CD4-positive, alpha-beta T cell (primary cell): ENCODE results near the gene NPFFR2. TPM values are rescaled to one million over a fixed set of nuclear protein-coding genes. Genes with fewer than 3 reads are reported as not detected.

ENCODE experiments used
- ATAC-seq: fragments of 200-7000 bp; cut with Tn5 transposase; one replicate; pipeline ENCODE4 v1.10.0; 2022; ENCODE audit warnings: mild to moderate bottlenecking; ENCODE audit not compliant: poor library complexity
- CTCF ChIA-PET: fragments of 350-600 bp; sonication (Branson Sonifier 250); formaldehyde crosslinking; loops from one replicate; lab custom pipeline; 2021; ENCODE audit warnings: antibody characterized with exemption, inconsistent platforms; lab: Charles Lee
- POLR2A ChIA-PET: fragments of 350-600 bp; sonication (Branson Sonifier 250); formaldehyde crosslinking; loops from one replicate; lab custom pipeline; 2021; ENCODE audit warnings: antibody characterized with exemption, inconsistent platforms; lab: Charles Lee
- DNase-seq, 14 experiments: peaks; one replicate each; pipeline ENCODE4 v3.0.0-alpha.2; 2013 to 2020; ENCODE audit warnings: mixed read lengths in 2 of 14
- H3K27ac ChIP-seq, 2 donors: one replicate each; pipeline versions ENCODE4 v1.5.1 to v1.7.0; 2013; ENCODE audit warnings: low read length in 2 of 2, low read depth in 1 of 2, mild to moderate bottlenecking in 1 of 2
- H3K27me3 ChIP-seq, 2 experiments: 1 replicate in 1 of 2; 2 replicates in 1 of 2; pipeline versions ENCODE4 v1.6.1 to v1.7.0; 2013; ENCODE audit warnings: low read length in 2 of 2, control low read depth in 1 of 2, mild to moderate bottlenecking in 1 of 2, moderate library complexity in 1 of 2; ENCODE audit not compliant: insufficient read depth in 2 of 2, control insufficient read depth in 1 of 2
- H3K36me3 ChIP-seq: one replicate; pipeline ENCODE4 v1.6.1; 2013; ENCODE audit warnings: low read length, control low read depth; ENCODE audit not compliant: insufficient read depth
- H3K4me1 ChIP-seq: one replicate; pipeline ENCODE4 v1.6.1; 2013; ENCODE audit warnings: low read length, control low read depth; ENCODE audit not compliant: insufficient read depth
- H3K4me3 ChIP-seq: one replicate; pipeline ENCODE4 v1.5.1; 2013; ENCODE audit warnings: mild to moderate bottlenecking, low read length, moderate library complexity
- H3K9me3 ChIP-seq, 2 experiments: 1 replicate in 1 of 2; 2 replicates in 1 of 2; pipeline versions ENCODE4 v1.6.1 to v1.7.0; 2013; ENCODE audit warnings: low read length in 2 of 2, mild to moderate bottlenecking in 2 of 2, control low read depth in 1 of 2, moderate library complexity in 1 of 2; ENCODE audit not compliant: control insufficient read depth in 1 of 2, insufficient read depth in 1 of 2
- H3K27ac Mint-ChIP-seq: one replicate; pipeline ENCODE4 v1.8.0; 2020; ENCODE audit warnings: mixed read lengths
- H3K27me3 Mint-ChIP-seq: one replicate; pipeline ENCODE4 v1.8.0; 2021; ENCODE audit warnings: mixed read lengths
- H3K36me3 Mint-ChIP-seq: one replicate; pipeline ENCODE4 v1.8.0; 2021; ENCODE audit warnings: low read depth, mixed read lengths
- H3K4me1 Mint-ChIP-seq: one replicate; pipeline ENCODE4 v1.8.0; 2021; ENCODE audit warnings: low read depth, mixed read lengths
- H3K4me3 Mint-ChIP-seq: one replicate; pipeline ENCODE4 v1.8.0; 2020; ENCODE audit warnings: mild to moderate bottlenecking, mixed read lengths
- H3K9me3 Mint-ChIP-seq: one replicate; pipeline ENCODE4 v1.8.0; 2020; ENCODE audit warnings: mixed read lengths
- intact Hi-C, 2 experiments: fragments of 100-400 bp; cut with DNase I in 1 of 2; cut with micrococcal nuclease in 1 of 2; formaldehyde crosslinking; loops; one replicate each; pipeline versions ENCODE4 v1.15.1 to v1.9.0; 2023 to 2025; cut with DNase I, micrococcal nuclease
- total RNA-seq, 174 experiments: library from RNA in 2 of 174; stranded (reverse) in 2 of 174; gene quantifications; one replicate each; pipeline ENCODE4 v1.2.3 and lab custom pipeline; 2021 to 2026
- TF ChIP-seq, protein P1 (sequence below): fragments of 200-600 bp; IDR thresholded peaks from one replicate; pipeline ENCODE4 v1.8.0; 2022; ENCODE audit warnings: antibody characterized with exemption, mild to moderate bottlenecking

The NPFFR2 gene
- total RNA-seq, 2 experiments from 2014 or later: not detected

DNA sequence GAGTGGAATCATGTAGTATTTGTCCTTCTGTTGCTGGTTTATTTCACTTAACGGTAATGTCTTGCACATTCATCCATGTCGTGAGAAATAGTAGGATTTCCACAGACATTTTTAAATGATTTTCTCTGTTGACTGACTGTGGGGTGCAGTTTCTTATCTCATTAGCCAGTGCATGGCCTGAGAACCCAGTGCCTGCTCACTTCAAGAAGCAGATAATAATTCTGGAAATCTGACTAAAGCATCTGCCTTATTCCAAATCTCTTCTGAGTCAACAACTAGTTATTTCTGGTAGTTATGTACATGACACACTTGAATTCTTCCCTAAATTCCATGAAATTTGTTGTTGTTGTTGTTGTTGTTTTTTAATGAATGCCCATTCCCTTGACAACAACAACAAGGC is 77.6 kb downstream of the NPFFR2 start:
- Mint-ChIP-seq H3K9me3 (no peaks in the 10 kb centered on the region), H3K27ac (no peak overlapping the region), H3K4me1 (no peaks in the 10 kb centered on the region), H3K36me3 (no peaks in the 10 kb centered on the region), H3K4me3 (no peak overlapping the region), H3K27me3 (no peaks in the 10 kb centered on the region)
- intact Hi-C loops: no loop called here
- CTCF ChIA-PET: interaction anchor here (0.5 kb wide), 1 partner anchor 880 kb away, joined by 4 read pairs; no protein-coding TSS in a partner anchor
- DNase-seq: no peak
- H3K4me1 ChIP-seq: no peaks in the 10 kb centered on the region
- POLR2A ChIA-PET: no interaction called here
- no peak overlapping the region for H3K4me3 ChIP-seq
- H3K27ac ChIP-seq: no peak overlapping the region
- TF ChIP-seq, protein P1, sequence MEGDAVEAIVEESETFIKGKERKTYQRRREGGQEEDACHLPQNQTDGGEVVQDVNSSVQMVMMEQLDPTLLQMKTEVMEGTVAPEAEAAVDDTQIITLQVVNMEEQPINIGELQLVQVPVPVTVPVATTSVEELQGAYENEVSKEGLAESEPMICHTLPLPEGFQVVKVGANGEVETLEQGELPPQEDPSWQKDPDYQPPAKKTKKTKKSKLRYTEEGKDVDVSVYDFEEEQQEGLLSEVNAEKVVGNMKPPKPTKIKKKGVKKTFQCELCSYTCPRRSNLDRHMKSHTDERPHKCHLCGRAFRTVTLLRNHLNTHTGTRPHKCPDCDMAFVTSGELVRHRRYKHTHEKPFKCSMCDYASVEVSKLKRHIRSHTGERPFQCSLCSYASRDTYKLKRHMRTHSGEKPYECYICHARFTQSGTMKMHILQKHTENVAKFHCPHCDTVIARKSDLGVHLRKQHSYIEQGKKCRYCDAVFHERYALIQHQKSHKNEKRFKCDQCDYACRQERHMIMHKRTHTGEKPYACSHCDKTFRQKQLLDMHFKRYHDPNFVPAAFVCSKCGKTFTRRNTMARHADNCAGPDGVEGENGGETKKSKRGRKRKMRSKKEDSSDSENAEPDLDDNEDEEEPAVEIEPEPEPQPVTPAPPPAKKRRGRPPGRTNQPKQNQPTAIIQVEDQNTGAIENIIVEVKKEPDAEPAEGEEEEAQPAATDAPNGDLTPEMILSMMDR: no peak
- ATAC-seq: no peak
- H3K36me3 ChIP-seq: no peaks in the 10 kb centered on the region
- no peaks in the 10 kb centered on the region for H3K27me3 ChIP-seq
- H3K9me3 ChIP-seq: no peaks in the 10 kb centered on the region

GRCh38 chr4:72109959-72110497 is 78.2 kb downstream of the NPFFR2 start:
- CTCF ChIA-PET: no interaction called here
- H3K4me1 Mint-ChIP-seq: no peaks in the 10 kb centered on the region
- H3K36me3 Mint-ChIP-seq: no peaks in the 10 kb centered on the region
- H3K36me3 ChIP-seq: no peaks in the 10 kb centered on the region
- H3K4me3 Mint-ChIP-seq: no peak overlapping the region
- no peak for DNase-seq
- H3K27me3 Mint-ChIP-seq: no peaks in the 10 kb centered on the region
- intact Hi-C loops: no loop called here
- no peaks in the 10 kb centered on the region for H3K27me3 ChIP-seq
- H3K4me3 ChIP-seq: no peak overlapping the region
- no peak overlapping the region for H3K27ac Mint-ChIP-seq
- no peaks in the 10 kb centered on the region for H3K4me1 ChIP-seq
- no peak overlapping the region for H3K27ac ChIP-seq
- no peak for ATAC-seq
- POLR2A ChIA-PET: no interaction called here
- H3K9me3 Mint-ChIP-seq: no peaks in the 10 kb centered on the region
- TF ChIP-seq, protein P1: no peak
- no peaks in the 10 kb centered on the region for H3K9me3 ChIP-seq

GRCh38 chr4:72110886-72111285 is 79.1 kb downstream of the NPFFR2 start:
- intact Hi-C loops: no loop called here
- TF ChIP-seq, protein P1: no peak
- no peaks in the 10 kb centered on the region for H3K4me1 ChIP-seq
- DNase-seq (no peak), ATAC-seq (no peak)
- H3K27me3 ChIP-seq: no peaks in the 10 kb centered on the region
- Mint-ChIP-seq H3K27ac (no peak overlapping the region), H3K4me3 (no peak overlapping the region), H3K9me3 (no peaks in the 10 kb centered on the region), H3K36me3 (no peaks in the 10 kb centered on the region), H3K4me1 (no peaks in the 10 kb centered on the region), H3K27me3 (no peaks in the 10 kb centered on the region)
- ChIA-PET CTCF (no interaction called here), POLR2A (no interaction called here)
- H3K27ac ChIP-seq: no peak overlapping the region
- no peaks in the 10 kb centered on the region for H3K9me3 ChIP-seq
- H3K4me3 ChIP-seq: no peak overlapping the region
- H3K36me3 ChIP-seq: no peaks in the 10 kb centered on the region
